Calu3 (cell line): ENCODE measurements around the gene CCR5. TPM values are rescaled to one million over a fixed set of nuclear protein-coding genes. Genes with fewer than 3 reads are reported as not detected.

Source experiments
- BruUV-seq: library from RNA; stranded (reverse); fragments of 400-500 nt; replicated peaks from 2 replicates; lab custom pipeline; 2021; lab: Mats Ljungman, UMichigan
- CTCF ChIA-PET: fragments of 300-600 bp; sonication (Branson Sonifier 250); formaldehyde crosslinking; loops from one replicate; lab custom pipeline; 2022; ENCODE audit warnings: antibody characterized with exemption; lab: Charles Lee
- DNase-seq: peaks from one replicate; pipeline ENCODE4 v3.0.0; 2022
- H3K27ac Mint-ChIP-seq: one replicate; pipeline ENCODE4 v1.8.0; 2022; ENCODE audit warnings: mixed read lengths; ENCODE audit not compliant: unreplicated experiment
- H3K27me3 Mint-ChIP-seq: one replicate; pipeline ENCODE4 v1.8.0; 2022; ENCODE audit warnings: mixed read lengths; ENCODE audit not compliant: unreplicated experiment
- H3K36me3 Mint-ChIP-seq: one replicate; pipeline ENCODE4 v1.8.0; 2022; ENCODE audit warnings: mild to moderate bottlenecking, moderate library complexity, mixed read lengths; ENCODE audit not compliant: insufficient read depth, unreplicated experiment
- H3K4me1 Mint-ChIP-seq: one replicate; pipeline ENCODE4 v1.8.0; 2022; ENCODE audit warnings: mild to moderate bottlenecking, low read depth, mixed read lengths; ENCODE audit not compliant: unreplicated experiment
- H3K4me3 Mint-ChIP-seq: one replicate; pipeline ENCODE4 v1.8.0; 2022; ENCODE audit warnings: mild to moderate bottlenecking, low read depth, moderate library complexity, mixed read lengths; ENCODE audit not compliant: unreplicated experiment
- H3K9me3 Mint-ChIP-seq: one replicate; pipeline ENCODE4 v1.8.0; 2022; ENCODE audit warnings: low read depth, mixed read lengths; ENCODE audit not compliant: unreplicated experiment
- intact Hi-C: fragments of 100-400 bp; cut with micrococcal nuclease; formaldehyde crosslinking; loops from one replicate; pipeline ENCODE4 v1.10.0; 2022; ENCODE audit not compliant: unreplicated experiment
- total RNA-seq: library from RNA; stranded (reverse); gene quantifications from 2 replicates; pipeline ENCODE4 v1.2.3, GENCODE V29; 2022
- TF ChIP-seq, protein P1 (sequence below): fragments of 200-600 bp; IDR thresholded peaks from one replicate; pipeline ENCODE4 v1.8.0; 2022; ENCODE audit warnings: antibody characterized with exemption; ENCODE audit not compliant: unreplicated experiment

The CCR5 gene
- total RNA-seq, 1 experiment from 2014 or later = not detected

DNA sequence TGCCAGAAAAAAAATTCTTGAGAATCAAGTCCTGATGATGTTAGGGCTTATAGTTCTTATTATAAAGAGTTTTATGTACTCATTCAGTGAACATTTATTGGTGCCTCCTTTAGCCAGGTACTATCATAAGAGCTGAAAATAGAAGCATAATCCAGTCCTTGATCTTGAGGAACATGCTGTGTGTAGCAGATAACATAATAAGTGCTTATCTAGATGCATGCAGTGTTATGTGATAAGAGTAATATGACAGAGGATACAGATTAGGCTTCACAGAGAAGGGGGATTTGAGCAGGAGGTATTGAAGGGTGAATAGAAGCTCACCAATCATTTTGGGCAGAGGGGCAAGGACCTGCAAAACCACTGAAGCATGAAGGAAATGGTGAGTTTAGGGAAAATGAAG, 15.8 kb upstream of the CCR5 start:
- H3K4me3 Mint-ChIP-seq = no peak overlapping the region
- peaks cover 99% of the 10 kb centered on the region for H3K27me3 Mint-ChIP-seq
- CTCF ChIA-PET = no interaction called here
- no peaks in the 10 kb centered on the region for H3K9me3 Mint-ChIP-seq
- TF ChIP-seq, protein P1, sequence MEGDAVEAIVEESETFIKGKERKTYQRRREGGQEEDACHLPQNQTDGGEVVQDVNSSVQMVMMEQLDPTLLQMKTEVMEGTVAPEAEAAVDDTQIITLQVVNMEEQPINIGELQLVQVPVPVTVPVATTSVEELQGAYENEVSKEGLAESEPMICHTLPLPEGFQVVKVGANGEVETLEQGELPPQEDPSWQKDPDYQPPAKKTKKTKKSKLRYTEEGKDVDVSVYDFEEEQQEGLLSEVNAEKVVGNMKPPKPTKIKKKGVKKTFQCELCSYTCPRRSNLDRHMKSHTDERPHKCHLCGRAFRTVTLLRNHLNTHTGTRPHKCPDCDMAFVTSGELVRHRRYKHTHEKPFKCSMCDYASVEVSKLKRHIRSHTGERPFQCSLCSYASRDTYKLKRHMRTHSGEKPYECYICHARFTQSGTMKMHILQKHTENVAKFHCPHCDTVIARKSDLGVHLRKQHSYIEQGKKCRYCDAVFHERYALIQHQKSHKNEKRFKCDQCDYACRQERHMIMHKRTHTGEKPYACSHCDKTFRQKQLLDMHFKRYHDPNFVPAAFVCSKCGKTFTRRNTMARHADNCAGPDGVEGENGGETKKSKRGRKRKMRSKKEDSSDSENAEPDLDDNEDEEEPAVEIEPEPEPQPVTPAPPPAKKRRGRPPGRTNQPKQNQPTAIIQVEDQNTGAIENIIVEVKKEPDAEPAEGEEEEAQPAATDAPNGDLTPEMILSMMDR = no peak
- intact Hi-C loops = no loop called here
- BruUV-seq = no TSS peak
- H3K36me3 Mint-ChIP-seq = no peaks in the 10 kb centered on the region
- DNase-seq = no peak
- H3K27ac Mint-ChIP-seq = no peak overlapping the region
- H3K4me1 Mint-ChIP-seq = no peaks in the 10 kb centered on the region

DNA sequence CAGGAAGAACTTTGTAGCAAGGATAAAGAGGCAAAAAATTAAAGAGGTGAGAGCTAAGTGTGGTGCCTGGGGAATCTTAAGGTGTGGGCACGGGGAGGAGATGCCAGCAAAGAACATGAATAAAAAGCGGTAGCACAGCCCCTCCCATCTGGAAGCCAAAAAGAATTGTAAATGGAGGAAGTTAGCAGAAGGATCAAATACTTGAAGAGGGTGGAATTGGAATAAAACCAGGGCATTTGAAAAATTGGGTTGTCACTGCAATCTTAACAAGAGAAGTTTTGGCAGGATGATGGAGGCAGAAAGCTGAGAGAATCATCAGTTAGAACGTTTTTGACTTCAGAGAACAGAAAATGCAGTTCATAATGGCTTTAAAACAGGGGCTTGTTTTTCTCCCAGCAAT, 14.5 kb upstream of the CCR5 start:
- intact Hi-C loops = no loop called here
- H3K36me3 Mint-ChIP-seq = no peaks in the 10 kb centered on the region

DNA sequence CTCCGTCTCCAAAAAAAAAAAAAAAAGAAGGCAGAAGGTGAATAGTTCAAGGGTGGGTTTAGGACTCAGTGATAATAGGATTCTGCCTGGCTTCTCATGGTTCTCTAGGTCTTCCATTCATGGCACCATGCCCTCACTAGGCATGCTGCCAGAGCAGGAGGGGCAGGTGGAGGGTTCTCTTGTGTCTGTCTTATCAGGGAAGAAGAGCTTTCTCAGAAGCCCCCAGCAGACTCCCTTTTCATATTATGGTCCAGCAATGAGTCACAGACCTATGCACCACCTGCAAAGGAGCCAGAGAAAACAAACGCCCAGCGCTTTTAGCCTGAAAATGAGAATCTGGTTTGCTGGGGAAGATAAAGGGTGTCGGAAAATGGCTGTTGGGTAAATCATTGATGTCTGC, 13.8 kb upstream of the CCR5 start:
- Mint-ChIP-seq H3K27me3 (peaks cover 81% of the 10 kb centered on the region), H3K4me1 (no peaks in the 10 kb centered on the region), H3K36me3 (no peaks in the 10 kb centered on the region), H3K27ac (no peak overlapping the region), H3K9me3 (no peaks in the 10 kb centered on the region), H3K4me3 (no peak overlapping the region)
- BruUV-seq = no TSS peak
- no peak for DNase-seq
- CTCF ChIA-PET = no interaction called here
- TF ChIP-seq, protein P1 = no peak
- intact Hi-C loops = no loop called here

More for the DNA sequence above, 14.5 kb upstream of the CCR5 start:
- H3K9me3 Mint-ChIP-seq = no peaks in the 10 kb centered on the region
- H3K4me1 Mint-ChIP-seq = no peaks in the 10 kb centered on the region
- no peak for DNase-seq
- TF ChIP-seq, protein P1 = no peak
- peaks cover 88% of the 10 kb centered on the region for H3K27me3 Mint-ChIP-seq
- CTCF ChIA-PET = no interaction called here
- no peak overlapping the region for H3K4me3 Mint-ChIP-seq
- BruUV-seq = no TSS peak
- H3K27ac Mint-ChIP-seq = no peak overlapping the region

DNA sequence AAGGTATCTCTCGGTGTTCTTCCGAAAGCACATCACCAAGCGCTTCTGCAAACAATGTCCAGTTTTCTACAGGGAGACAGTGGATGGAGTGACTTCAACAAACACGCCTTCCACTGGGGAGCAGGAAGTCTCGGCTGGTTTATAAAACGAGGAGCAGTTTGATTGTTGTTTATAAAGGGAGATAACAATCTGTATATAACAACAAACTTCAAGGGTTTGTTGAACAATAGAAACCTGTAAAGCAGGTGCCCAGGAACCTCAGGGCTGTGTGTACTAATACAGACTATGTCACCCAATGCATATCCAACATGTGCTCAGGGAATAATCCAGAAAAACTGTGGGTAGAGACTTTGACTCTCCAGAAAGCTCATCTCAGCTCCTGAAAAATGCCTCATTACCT, 12.3 kb upstream of the CCR5 start:
- H3K27me3 Mint-ChIP-seq = peaks cover 67% of the 10 kb centered on the region
- H3K36me3 Mint-ChIP-seq = no peaks in the 10 kb centered on the region
- CTCF ChIA-PET = no interaction called here
- TF ChIP-seq, protein P1 = no peak
- no peak overlapping the region for H3K27ac Mint-ChIP-seq
- BruUV-seq = no TSS peak
- H3K4me1 Mint-ChIP-seq = no peaks in the 10 kb centered on the region
- DNase-seq = no peak
- no peaks in the 10 kb centered on the region for H3K9me3 Mint-ChIP-seq
- intact Hi-C loops = no loop called here
- H3K4me3 Mint-ChIP-seq = no peak overlapping the region
